Adrenal gland (tissue), 12 donors: ENCODE results near the gene HOXC11. TPM values are rescaled to one million over a fixed set of nuclear protein-coding genes. Genes with fewer than 3 reads are reported as not detected.

ENCODE experiments used
- DNase-seq, 7 donors: peaks; one replicate each; pipeline ENCODE4 v3.0.0-alpha.2; 2019 to 2020
- H3K27ac ChIP-seq, 5 donors: fragments of 200-600 bp; sonication (generic) in 4 of 5; 1 replicate in 3 of 5; 2 replicates in 2 of 5; pipeline versions ENCODE4 v1.5.1 to v1.8.0; 2016 to 2020; ENCODE audit warnings: mild to moderate bottlenecking in 1 of 5
- H3K27me3 ChIP-seq: fragments of 200-600 bp; 2 replicates; pipeline ENCODE4 v1.8.0; 2021
- H3K36me3 ChIP-seq, 2 donors: fragments of 200-600 bp; replicated peaks in 1 of 2; 1 replicate in 1 of 2; 2 replicates in 1 of 2; pipeline versions ENCODE4 v1.5.1 to v1.8.0; 2018 to 2022
- H3K4me1 ChIP-seq, 2 donors: fragments of 200-600 bp; replicated peaks in 1 of 2; 1 replicate in 1 of 2; 2 replicates in 1 of 2; pipeline versions ENCODE4 v1.5.1 to v1.8.0; 2018 to 2021
- H3K4me3 ChIP-seq, 4 donors: fragments of 200-600 bp; sonication (generic) in 3 of 4; one replicate each; pipeline ENCODE4 v1.5.1; 2016 to 2018
- H3K9me3 ChIP-seq, 3 donors: fragments of 200-600 bp; sonication (generic) in 1 of 3; replicated peaks in 1 of 3; 1 replicate in 2 of 3; 2 replicates in 1 of 3; pipeline versions ENCODE4 v1.5.1 to v1.8.0; 2016 to 2021
- CTCF ChIP-seq, 6 experiments: fragments of 450-650 bp in 4 of 6; fragments of 200-600 bp in 2 of 6; sonication (generic) in 1 of 6; IDR thresholded peaks; 1 replicate in 5 of 6; 2 replicates in 1 of 6; pipeline versions ENCODE4 v1.5.1 to v1.8.0; 2016 to 2021; ENCODE audit warnings: antibody characterized with exemption in 6 of 6, mild to moderate bottlenecking in 2 of 6, moderate library complexity in 1 of 6
- POLR2A ChIP-seq, 2 donors: fragments of 450-650 bp; IDR thresholded peaks; one replicate each; pipeline ENCODE4 v1.6.1; 2017; ENCODE audit warnings: antibody characterized with exemption in 2 of 2, mild to moderate bottlenecking in 2 of 2, moderate library complexity in 1 of 2
- WGBS, 4 donors: extraction: QIAGEN DNeasy Blood & Tissue Kit in 2 of 4; methylation state at CpG; one replicate each; pipeline versions ENCODE4 v1.1.5 to v1.1.7; 2013 to 2017; 5-methylcytosine and 5-hydroxymethylcytosine counted together
- intact Hi-C, 2 donors: fragments of 100-400 bp; cut with DNase I; formaldehyde crosslinking; loops; one replicate each; pipeline versions ENCODE4 v1.14.1 to v1.15.0; 2022 to 2023
- polyA plus RNA-seq, 3 donors: library from polyadenylated mRNA; stranded (reverse); fragments of 200-250 nt in 2 of 3; fragments of 350-450 nt in 1 of 3; fragmentation: Illumina TruSeq in 1 of 3; extraction: RNeasy Lipid Tissue Mini Kit (QIAGEN cat#74804) in 1 of 3; gene quantifications; one replicate each; pipeline ENCODE4 v1.2.3, GENCODE V29; 2013 to 2014
- total RNA-seq, 9 donors: library from RNA; depleted of rRNA in 4 of 9; stranded (reverse); fragments of >200 nt in 4 of 9; fragments of 120-200 nt in 1 of 9; fragmentation: NEBNext Ultra II Directional in 1 of 9; extraction: Animal tissue kit (Norgen Biotek cat#: 25700) in 1 of 9; gene quantifications; one replicate each; pipeline versions ENCODE4 v1.1.0 to v1.2.4, GENCODE V29; 2013 to 2023
- donor health status: healthy with polysubstance abuse.
- donor health status: Bipolar disorder and iron deficiency.
- donor health status: DM: yes; HTN: yes; CAD: no.
- donor health status: DM: no; HTN: no; CAD: no.
- donor health status: DM: no; HTN: no; CAD: no.
- donor health status: DM: yes; HTN: yes; CAD: no.

The HOXC11 gene
- total and polyA plus RNA-seq, 12 donors = not detected

GRCh38 chr12:54012631-54013409, 39.9 kb downstream of the HOXC11 start:
- Histone ChIP-seq H3K27me3 (no peaks in the 10 kb centered on the region), H3K4me3 (no peak overlapping the region), H3K36me3 (no peaks in the 10 kb centered on the region), H3K27ac (peak overlapping the region in 3 of 5 donors; percentile 0 to 60 (median 30)), H3K9me3 (no peaks in the 10 kb centered on the region), H3K4me1 (peaks cover 0 to 8% of the 10 kb centered on the region in 2 donors)
- WGBS, 4 donors = 58 to 83% (median 66%) methylated on average over 6 of the region's 6 CpGs
- TF ChIP-seq CTCF (IDR thresholded peaks at IDR 0.05) = no peak
- TF ChIP-seq POLR2A (IDR thresholded peaks at IDR 0.05) = no peak
- DNase-seq = no peak
- intact Hi-C loops = no loop called here

- Histone ChIP-seq H3K4me1 (peaks cover 2 to 5% of the 10 kb centered on the region in 2 donors), H3K4me3 (no peak overlapping the region), H3K36me3 (no peaks in the 10 kb centered on the region), H3K9me3 (no peaks in the 10 kb centered on the region), H3K27me3 (no peaks in the 10 kb centered on the region), H3K27ac (peak overlapping the region in 3 of 5 donors; percentile 52 to 77 (median 74))
- DNase-seq = no peak
- TF ChIP-seq CTCF (IDR thresholded peaks at IDR 0.05) (no peak), POLR2A (IDR thresholded peaks at IDR 0.05) (no peak)
- WGBS, 4 donors = 44 to 69% (median 48%) methylated on average over 27 to 36 of the region's 36 CpGs
- intact Hi-C loops = no loop called here
Observed at GRCh38 chr12:54014377-54015017, 41.6 kb downstream of the HOXC11 start.

GRCh38 chr12:54015018-54015931, 42.3 kb downstream of the HOXC11 start:
- Histone ChIP-seq H3K9me3 (no peaks in the 10 kb centered on the region), H3K36me3 (no peaks in the 10 kb centered on the region), H3K4me3 (no peak overlapping the region), H3K4me1 (peaks cover 7 to 8% of the 10 kb centered on the region in 2 donors), H3K27me3 (no peaks in the 10 kb centered on the region), H3K27ac (peak overlapping the region in 2 of 5 donors; percentile 5 to 95)
- no peak for DNase-seq
- intact Hi-C loops = no loop called here
- TF ChIP-seq CTCF (IDR thresholded peaks at IDR 0.05) (no peak), POLR2A (IDR thresholded peaks at IDR 0.05) (no peak)
- WGBS, 4 donors = 58 to 73% (median 62%) methylated on average over 23 of the region's 23 CpGs

DNA sequence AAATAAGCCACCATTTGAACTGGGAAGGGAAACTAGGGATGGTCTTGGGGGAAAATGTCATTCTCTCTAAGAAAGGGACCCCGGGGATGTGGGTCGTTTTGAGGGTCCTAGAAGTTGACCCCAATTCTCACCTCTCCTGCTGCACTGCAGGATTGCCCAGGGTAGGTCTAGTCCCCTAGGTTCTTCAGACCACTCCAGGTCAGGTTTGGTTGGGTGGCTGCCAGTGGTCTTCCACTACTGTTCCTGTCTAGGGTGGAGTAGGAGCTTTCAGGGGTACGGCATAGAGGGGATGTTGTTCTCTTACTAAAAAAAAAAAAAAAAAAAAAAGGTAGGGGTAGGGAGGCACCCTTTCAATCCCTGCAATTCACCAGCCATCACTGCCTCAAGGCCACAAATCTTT, 43.1 kb downstream of the HOXC11 start:
- peak overlapping the region in 2 of 4 donors; percentile 46 to 73 for H3K4me3 ChIP-seq
- H3K36me3 ChIP-seq = no peaks in the 10 kb centered on the region
- H3K9me3 ChIP-seq = no peaks in the 10 kb centered on the region
- no peaks in the 10 kb centered on the region for H3K27me3 ChIP-seq
- no peak for TF ChIP-seq POLR2A (IDR thresholded peaks at IDR 0.05)
- no peak for TF ChIP-seq CTCF (IDR thresholded peaks at IDR 0.05)
- no peak for DNase-seq
- peak overlapping the region in 4 of 5 donors; percentile 86 to 96 (median 93) for H3K27ac ChIP-seq
- intact Hi-C loops = no loop called here
- peaks cover 11 to 15% of the 10 kb centered on the region in 2 donors for H3K4me1 ChIP-seq
- 29 to 46% (median 38%) methylated on average over 3 of the region's 3 CpGs for WGBS, 4 donors
